Activated T-helper 2 cell treated with anti-CD3 and anti-CD28 coated beads, Interferon-gamma antibody, Interleukin-2, Interleukin-4, amounts not matched to agents 10 μg/mL and 5 μg/mL and 100 μg/mL, durations not matched to agents 14 hours and 24 hours and 36 hours (primary cell): ENCODE data around the gene MAP1LC3B2. TPM values are rescaled to one million over a fixed set of nuclear protein-coding genes. Genes with fewer than 3 reads are reported as not detected.

Experiments used
- DNase-seq: peaks from one replicate; pipeline ENCODE4 v3.0.0; 2021; ENCODE audit warnings: low spot score
- H3K27ac Mint-ChIP-seq: one replicate; pipeline ENCODE4 v1.8.0; 2021; ENCODE audit warnings: mixed read lengths
- H3K27me3 Mint-ChIP-seq: one replicate; pipeline ENCODE4 v1.8.0; 2021; ENCODE audit warnings: low read depth, mixed read lengths
- H3K36me3 Mint-ChIP-seq: one replicate; pipeline ENCODE4 v1.8.0; 2021; ENCODE audit warnings: low read depth, mixed read lengths
- H3K4me1 Mint-ChIP-seq: one replicate; pipeline ENCODE4 v1.8.0; 2021; ENCODE audit warnings: low read depth, mixed read lengths
- H3K4me3 Mint-ChIP-seq: one replicate; pipeline ENCODE4 v1.8.0; 2021; ENCODE audit warnings: low read depth, mild to moderate bottlenecking, moderate library complexity, mixed read lengths
- H3K9me3 Mint-ChIP-seq: one replicate; pipeline ENCODE4 v1.8.0; 2021; ENCODE audit warnings: mixed read lengths
- intact Hi-C: fragments of 100-400 bp; cut with micrococcal nuclease; formaldehyde crosslinking; loops from one replicate; pipeline ENCODE4 v1.15.1; 2023
- total RNA-seq: library from RNA; stranded (reverse); gene quantifications from 2 replicates; pipeline ENCODE4 v1.2.3, GENCODE V29; 2022

The MAP1LC3B2 gene
- total RNA-seq, 1 donor from 2014 or later: 0.37 TPM

DNA sequence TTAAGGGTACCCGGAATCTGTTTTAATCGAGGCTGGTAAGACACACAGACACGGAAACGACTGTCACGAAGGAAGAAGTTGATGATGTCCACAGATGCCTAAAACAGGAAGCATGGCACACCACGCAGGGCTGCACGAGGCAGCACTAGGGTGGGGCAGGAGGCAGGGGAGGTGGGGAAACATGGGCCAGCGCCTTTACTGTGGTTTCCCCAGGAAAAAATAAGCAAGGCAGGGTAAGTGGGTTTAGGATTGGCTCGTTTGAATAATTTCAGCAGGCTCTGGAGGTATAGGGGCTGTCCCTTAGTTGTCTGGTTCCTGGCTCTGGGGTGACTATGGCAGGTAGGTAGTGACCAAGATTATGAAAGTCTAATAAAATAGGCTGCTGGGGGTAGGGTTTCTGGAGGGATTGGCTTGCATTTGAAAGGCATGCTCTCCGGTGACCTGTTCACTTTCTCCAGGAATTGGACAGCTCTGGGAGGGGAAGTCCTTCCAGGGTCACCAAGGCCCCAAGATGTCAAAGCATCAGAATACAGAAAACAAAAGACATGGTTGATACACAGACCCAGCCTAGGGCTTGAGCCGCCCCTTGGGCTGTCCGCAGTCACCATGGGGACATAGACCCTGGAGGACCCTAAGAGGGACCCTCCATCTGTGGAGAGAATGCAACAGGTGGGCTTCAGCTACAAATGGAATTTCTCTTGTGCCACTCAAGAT is 35.3 kb downstream of the MAP1LC3B2 start:
- DNase-seq: peak; percentile 62
- no peaks in the 10 kb centered on the region for H3K9me3 Mint-ChIP-seq
- intact Hi-C loops: loop anchor here (10.0 kb wide), 1 partner anchor 230 kb away; no protein-coding TSS in a partner anchor
- peak overlapping the region; percentile 43 for H3K27ac Mint-ChIP-seq
- peaks cover 28% of the 10 kb centered on the region for H3K4me1 Mint-ChIP-seq
- no peak overlapping the region for H3K4me3 Mint-ChIP-seq
- H3K27me3 Mint-ChIP-seq: peaks cover 2% of the 10 kb centered on the region
- no peaks in the 10 kb centered on the region for H3K36me3 Mint-ChIP-seq

DNA sequence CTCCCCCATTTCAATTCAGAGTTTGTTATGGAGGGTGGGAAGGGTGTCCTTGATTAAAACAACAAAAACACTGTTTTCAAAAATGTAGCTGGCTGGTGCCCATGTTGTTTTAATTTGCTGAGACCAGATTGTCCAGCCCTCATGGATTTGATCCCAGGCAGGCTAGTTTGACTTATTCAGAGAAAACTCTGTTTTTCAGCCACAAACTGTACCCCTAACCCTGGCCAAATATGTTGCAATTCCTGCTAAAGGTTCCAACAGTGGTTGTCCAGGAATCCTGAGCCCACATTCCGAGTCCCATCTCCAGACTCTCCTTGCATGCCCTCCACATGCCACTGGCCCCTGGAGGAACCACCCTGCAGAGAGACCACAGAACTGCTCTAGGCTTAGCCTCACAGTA is 36.0 kb downstream of the MAP1LC3B2 start:
- no peak overlapping the region for H3K4me3 Mint-ChIP-seq
- peaks cover 32% of the 10 kb centered on the region for H3K4me1 Mint-ChIP-seq
- intact Hi-C loops: loop anchor here (10.0 kb wide), 1 partner anchor 230 kb away; no protein-coding TSS in a partner anchor
- DNase-seq: no peak
- H3K36me3 Mint-ChIP-seq: no peaks in the 10 kb centered on the region
- H3K27me3 Mint-ChIP-seq: peaks cover 2% of the 10 kb centered on the region
- no peaks in the 10 kb centered on the region for H3K9me3 Mint-ChIP-seq
- H3K27ac Mint-ChIP-seq: no peak overlapping the region

DNA sequence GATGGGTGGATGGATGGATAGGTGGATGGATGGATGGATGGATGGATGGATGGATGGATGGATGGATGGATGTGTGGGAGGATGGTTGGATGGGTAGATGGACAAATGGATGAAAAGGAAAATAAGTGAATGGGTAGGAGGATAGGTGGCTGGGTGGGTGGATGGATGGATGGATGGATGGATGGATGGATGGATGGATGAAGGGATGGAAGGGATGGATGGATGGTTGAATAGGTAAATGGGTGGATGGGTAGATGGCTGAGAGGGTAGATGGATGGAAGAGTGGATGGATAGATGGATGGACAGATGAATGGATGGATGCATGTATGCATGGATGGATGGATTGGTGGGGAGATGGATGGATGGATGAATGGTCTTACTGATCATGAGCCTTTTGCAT is 36.5 kb downstream of the MAP1LC3B2 start:
- DNase-seq: no peak
- H3K27me3 Mint-ChIP-seq: no peaks in the 10 kb centered on the region
- intact Hi-C loops: loop anchor here (10.0 kb wide), 1 partner anchor 231 kb away; no protein-coding TSS in a partner anchor
- H3K36me3 Mint-ChIP-seq: no peaks in the 10 kb centered on the region
- H3K4me3 Mint-ChIP-seq: no peak overlapping the region
- H3K9me3 Mint-ChIP-seq: no peaks in the 10 kb centered on the region
- H3K4me1 Mint-ChIP-seq: peaks cover 32% of the 10 kb centered on the region
- H3K27ac Mint-ChIP-seq: no peak overlapping the region

DNA sequence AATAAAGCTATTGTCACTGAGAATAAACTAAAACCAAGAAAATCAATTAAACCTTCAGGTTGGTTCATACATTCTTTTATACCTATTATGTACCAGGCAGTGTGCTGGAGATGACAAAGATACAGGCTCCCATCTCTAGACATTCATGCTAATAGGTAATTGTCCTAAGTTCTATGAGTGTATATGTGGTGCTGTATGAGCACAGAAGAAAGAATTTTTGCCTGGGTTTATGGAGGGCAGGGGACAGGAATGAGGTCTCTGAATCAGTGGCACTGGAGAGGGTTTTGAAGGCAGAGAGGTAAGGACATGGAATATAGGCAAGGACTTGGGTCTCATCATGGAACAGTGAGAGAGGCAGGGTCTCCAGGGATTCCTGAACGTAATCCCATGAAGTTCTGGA is 38.7 kb downstream of the MAP1LC3B2 start:
- no peak overlapping the region for H3K4me3 Mint-ChIP-seq
- DNase-seq: no peak
- H3K4me1 Mint-ChIP-seq: peaks cover 33% of the 10 kb centered on the region
- H3K9me3 Mint-ChIP-seq: no peaks in the 10 kb centered on the region
- H3K27ac Mint-ChIP-seq: no peak overlapping the region
- intact Hi-C loops: loop anchor here (10.0 kb wide), 1 partner anchor 233 kb away; no protein-coding TSS in a partner anchor
- no peaks in the 10 kb centered on the region for H3K27me3 Mint-ChIP-seq
- H3K36me3 Mint-ChIP-seq: no peaks in the 10 kb centered on the region

DNA sequence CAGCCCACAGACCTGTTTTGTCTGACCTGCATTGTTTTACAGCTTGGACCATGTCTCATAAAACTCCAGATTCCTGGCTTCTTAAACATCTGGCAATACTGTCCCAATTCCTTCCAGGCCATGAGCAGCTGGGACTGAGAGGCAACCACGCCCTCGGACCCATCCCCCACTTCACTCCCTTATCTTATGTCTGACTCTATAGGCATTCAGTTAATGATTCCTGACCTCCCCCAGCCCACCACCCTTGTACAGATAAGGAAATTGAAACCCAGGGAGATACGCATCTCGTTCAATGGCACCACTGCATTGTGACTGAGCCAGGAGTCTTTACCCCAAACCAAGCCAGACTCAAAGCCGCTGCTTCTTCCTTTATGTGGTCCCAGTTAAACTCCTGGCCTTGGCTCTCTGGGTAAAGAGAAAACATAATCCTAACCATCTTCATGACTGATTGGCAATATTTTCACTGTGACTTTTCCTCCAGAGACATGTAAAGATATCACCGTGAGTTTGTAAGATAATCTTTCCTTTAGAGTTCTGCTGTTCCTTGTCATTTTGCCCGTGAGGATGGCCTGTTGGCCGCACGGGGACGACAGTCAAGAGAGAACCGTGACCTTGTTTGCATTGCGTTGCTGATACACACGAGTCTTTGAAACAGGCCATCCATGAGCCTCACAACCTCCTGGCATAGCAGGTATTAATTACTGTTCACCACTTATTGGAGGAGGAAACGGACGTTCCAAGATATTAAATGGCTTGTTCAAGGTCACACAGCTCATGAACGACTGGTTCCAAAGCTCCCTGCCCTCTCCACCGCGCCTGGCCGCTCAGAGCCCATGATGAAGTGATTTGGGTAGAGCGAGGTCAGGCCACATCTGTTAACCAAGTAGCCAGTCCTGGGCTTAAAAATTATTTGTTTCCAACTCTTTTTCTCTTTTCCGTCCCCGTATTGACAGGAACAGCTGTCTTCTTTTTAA is 39.4 kb downstream of the MAP1LC3B2 start:
- Mint-ChIP-seq H3K27ac (no peak overlapping the region), H3K4me3 (no peak overlapping the region), H3K36me3 (no peaks in the 10 kb centered on the region), H3K9me3 (no peaks in the 10 kb centered on the region), H3K27me3 (no peaks in the 10 kb centered on the region), H3K4me1 (peaks cover 33% of the 10 kb centered on the region)
- intact Hi-C loops: loop anchor here (10.0 kb wide), 1 partner anchor 234 kb away; no protein-coding TSS in a partner anchor
- no peak for DNase-seq

DNA sequence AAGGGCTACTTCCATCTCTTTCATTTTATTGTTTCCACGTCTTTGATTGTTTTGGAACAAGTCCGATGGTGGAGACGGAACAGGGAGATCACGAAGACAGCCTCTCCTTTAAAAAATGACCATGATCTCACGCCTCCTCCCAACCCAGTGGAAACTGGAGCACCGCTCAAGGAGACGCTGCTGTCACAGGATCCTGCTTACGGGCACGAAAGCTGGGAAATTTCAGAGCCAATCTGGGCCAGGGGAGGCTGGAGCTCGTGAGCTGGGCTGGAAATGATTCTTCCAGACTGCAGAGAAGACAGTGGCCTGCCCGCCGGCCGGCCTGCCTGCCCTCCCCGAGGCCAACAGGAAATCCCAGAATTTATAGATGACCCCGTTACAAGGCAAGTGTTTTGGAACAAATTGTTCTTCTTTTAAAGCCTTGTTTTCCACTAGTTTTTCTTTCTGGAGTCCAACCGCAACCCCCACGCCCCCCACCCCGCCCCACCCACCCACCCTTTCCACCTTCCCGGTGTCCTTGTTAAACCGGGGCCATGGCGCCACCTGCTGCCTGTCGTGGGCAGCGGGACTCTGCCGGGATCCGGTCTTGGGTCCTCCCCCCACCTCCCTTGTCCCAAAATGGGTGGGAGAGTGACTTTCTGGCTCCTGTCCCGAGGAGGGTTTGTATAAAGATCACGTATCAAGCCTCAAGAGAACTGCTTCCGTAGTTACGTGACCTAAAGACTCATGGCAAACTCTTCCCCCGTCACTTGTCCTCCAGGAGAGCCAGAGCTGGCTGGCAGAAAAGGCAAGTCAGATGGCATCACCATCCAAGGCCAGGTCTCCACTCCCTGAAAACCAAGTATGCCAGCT is 40.3 kb downstream of the MAP1LC3B2 start:
- H3K27me3 Mint-ChIP-seq: no peaks in the 10 kb centered on the region
- no peaks in the 10 kb centered on the region for H3K9me3 Mint-ChIP-seq
- peak; percentile 30 for DNase-seq
- no peak overlapping the region for H3K27ac Mint-ChIP-seq
- H3K36me3 Mint-ChIP-seq: no peaks in the 10 kb centered on the region
- peaks cover 26% of the 10 kb centered on the region for H3K4me1 Mint-ChIP-seq
- H3K4me3 Mint-ChIP-seq: no peak overlapping the region
- intact Hi-C loops: loop anchor here (5.0 to 10.0 kb wide), 4 partner anchors 62 to 605 kb away; partner anchors contain the start of gene MED13L

DNA sequence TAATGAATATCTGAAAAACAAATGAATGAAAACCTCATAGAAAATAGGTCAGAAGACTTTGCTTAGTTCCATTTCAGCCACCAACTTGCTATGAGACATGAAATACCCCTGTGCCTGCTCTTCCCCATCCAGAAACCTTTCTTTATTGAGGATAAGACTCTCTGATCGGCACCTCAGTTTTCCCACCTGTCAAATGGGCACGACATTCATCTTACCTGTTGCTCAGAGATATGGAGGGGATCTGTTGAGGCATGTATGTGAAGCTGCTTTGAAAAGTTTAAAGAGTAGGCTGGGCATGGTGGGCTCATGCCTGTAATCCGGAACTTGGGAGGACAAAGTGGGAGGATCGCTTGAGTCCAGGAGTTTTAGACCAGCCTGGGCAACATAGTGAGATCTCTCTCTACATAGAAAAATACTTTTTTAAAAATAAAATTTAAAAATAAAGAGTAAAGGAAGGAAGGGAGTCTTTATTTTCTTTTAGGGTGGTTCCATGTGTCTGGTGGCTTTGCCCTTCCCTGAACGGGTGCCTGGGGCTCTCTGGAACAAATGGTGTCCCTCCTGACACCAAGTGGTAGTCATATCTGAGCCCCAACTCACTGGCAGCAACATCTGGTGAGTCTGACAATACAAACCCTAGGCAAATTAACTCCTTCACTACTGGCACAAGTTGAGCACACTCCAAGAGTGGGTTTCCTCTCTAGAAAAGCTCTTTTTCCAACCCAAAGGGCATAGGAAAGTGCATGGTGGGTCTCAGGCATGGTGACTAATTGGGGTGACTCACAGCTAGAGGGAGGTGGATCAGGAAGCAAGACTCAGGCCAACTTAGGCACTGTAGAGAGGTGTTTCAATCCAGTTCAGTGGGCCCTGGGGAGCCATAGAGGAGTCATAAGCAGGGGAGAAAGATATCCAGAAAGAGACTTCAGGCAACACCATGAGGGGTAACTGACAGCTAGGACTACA is 42.1 kb downstream of the MAP1LC3B2 start:
- H3K4me1 Mint-ChIP-seq: peaks cover 22% of the 10 kb centered on the region
- no peak for DNase-seq
- no peaks in the 10 kb centered on the region for H3K9me3 Mint-ChIP-seq
- H3K27me3 Mint-ChIP-seq: peaks cover 9% of the 10 kb centered on the region
- intact Hi-C loops: loop anchor here (5.0 to 10.0 kb wide), 3 partner anchors 64 to 606 kb away; partner anchors contain the start of gene MED13L
- no peak overlapping the region for H3K4me3 Mint-ChIP-seq
- no peaks in the 10 kb centered on the region for H3K36me3 Mint-ChIP-seq
- no peak overlapping the region for H3K27ac Mint-ChIP-seq

DNA sequence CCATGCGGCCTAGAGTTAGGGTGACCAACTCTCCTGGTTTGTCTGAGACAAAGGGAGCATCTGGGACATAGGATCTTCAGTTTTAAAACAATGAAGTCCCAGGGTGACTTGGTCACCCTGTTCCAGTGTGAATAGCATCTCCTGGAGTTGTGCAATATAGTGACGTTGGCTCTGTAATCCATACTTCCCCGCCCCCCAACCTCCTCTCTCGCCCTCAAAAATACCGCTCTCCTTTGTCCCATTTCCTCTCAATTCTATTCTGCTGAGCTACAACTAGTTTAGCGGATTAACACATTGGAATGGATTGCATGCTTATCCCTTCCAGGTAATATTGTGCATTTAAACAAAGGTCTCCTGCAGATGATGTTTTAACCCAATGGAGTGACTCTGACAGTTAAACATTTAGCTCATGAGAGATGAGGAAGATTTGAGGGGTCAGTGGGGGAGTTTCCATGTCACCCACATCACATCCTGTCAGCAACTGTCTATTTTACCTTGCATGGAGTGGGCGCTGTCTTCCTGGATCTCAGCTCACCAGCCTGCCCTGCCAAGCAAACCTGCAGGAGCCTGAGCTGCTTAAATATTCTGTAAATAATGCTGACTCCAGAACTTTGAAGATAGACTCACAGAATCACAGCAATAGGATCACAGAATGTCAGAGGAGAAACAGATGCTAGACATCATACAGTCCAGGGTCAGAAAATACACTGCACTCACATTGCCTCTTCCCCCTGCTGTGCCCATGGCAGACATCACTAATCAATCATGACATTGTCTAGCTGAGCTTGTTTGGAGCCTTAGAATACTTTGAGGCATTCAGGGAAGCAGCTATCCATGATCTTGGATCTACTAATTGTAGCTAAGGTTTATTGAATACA is 43.0 kb downstream of the MAP1LC3B2 start:
- DNase-seq: no peak
- Mint-ChIP-seq H3K9me3 (no peaks in the 10 kb centered on the region), H3K4me1 (peaks cover 22% of the 10 kb centered on the region), H3K36me3 (no peaks in the 10 kb centered on the region), H3K4me3 (no peak overlapping the region), H3K27me3 (peaks cover 9% of the 10 kb centered on the region), H3K27ac (no peak overlapping the region)
- intact Hi-C loops: loop anchor here (5.0 to 10.0 kb wide), 3 partner anchors 65 to 607 kb away; partner anchors contain the start of gene MED13L

DNA sequence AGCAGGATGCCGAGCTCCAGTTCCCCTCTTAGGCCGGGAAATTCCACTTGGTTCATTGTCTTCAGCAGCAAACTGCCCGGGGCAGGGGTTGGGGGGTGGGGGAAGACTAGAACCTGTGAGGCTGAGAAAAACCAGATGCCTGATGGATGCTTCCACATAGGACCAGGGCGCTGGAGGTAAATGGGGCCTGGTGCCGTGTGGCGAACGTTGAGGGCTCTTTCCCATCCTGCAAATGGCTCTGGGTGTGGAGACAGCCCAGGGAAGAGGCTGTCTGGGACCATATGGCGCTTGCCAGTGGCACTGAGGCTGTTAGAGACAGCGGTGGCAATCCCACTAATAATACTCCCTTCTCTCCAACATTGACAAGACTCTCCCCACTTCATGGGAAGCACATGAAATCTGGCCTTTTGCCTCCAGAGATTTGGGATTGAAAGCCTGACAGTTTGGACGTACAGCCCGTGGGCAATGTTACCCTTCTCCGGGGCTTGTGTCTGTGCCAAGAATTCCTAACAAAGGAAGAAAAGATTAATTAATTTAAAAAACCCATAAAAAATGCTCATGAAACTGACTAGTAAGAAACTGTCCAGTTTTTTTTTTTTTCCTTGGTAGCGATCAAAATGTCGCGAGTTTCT is 44.5 kb downstream of the MAP1LC3B2 start:
- H3K4me3 Mint-ChIP-seq: no peak overlapping the region
- no peaks in the 10 kb centered on the region for H3K36me3 Mint-ChIP-seq
- H3K4me1 Mint-ChIP-seq: peaks cover 19% of the 10 kb centered on the region
- H3K27me3 Mint-ChIP-seq: peaks cover 9% of the 10 kb centered on the region
- H3K9me3 Mint-ChIP-seq: no peaks in the 10 kb centered on the region
- intact Hi-C loops: loop anchor here (5.0 to 10.0 kb wide), 3 partner anchors 66 to 609 kb away; partner anchors contain the start of gene MED13L
- no peak overlapping the region for H3K27ac Mint-ChIP-seq
- no peak for DNase-seq

DNA sequence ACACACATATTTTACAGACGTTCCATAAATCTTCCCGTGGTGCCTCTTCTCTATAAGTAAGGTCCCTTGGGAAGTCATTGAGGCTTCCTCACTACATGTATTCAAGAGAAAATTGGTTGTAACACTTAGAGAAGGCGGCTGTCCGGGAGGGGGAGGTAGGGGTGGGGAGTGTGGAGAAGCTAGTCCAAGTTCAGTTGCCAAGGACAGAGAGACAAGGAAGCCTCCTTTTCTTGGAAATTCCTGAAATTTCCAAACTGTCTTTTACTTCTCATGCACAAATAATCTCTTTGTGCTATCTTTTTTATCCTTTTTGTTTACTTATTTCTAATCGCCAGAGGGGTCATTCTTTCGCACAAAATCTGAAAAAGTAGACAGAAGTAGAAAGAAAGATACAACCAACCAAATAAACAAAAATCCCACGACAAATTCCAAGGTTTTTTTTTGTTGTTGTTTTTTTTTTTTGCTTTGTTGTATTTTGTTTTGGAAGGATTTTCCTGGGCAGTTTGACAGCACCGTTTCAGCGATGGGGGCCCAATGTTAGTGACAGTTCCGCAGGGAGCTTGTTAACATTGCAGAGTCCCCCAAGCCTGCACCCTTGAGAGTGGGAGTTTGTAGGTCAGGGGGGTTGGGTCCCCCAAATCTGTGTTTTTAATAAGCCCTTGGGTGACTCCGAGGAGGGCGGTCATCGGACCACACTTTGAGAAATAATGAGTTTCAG is 45.2 kb downstream of the MAP1LC3B2 start:
- Mint-ChIP-seq H3K4me3 (no peak overlapping the region), H3K36me3 (no peaks in the 10 kb centered on the region), H3K4me1 (peaks cover 15% of the 10 kb centered on the region), H3K9me3 (no peaks in the 10 kb centered on the region), H3K27ac (no peak overlapping the region), H3K27me3 (peaks cover 9% of the 10 kb centered on the region)
- DNase-seq: no peak
- intact Hi-C loops: loop anchor here (5.0 to 10.0 kb wide), 3 partner anchors 67 to 610 kb away; partner anchors contain the start of gene MED13L
